Left ventricle myocardium superior (tissue), 1 donor: ENCODE results near the gene CYP4A22. TPM values are rescaled to one million over a fixed set of nuclear protein-coding genes. Genes with fewer than 3 reads are reported as not detected.
A peak's percentile ranks its signal among the peaks of the same experiment; 100 is the strongest.

Experiments used
- ATAC-seq: fragments of 200-7000 bp; cut with Tn5 transposase; one replicate; pipeline ENCODE4 v1.9.1; 2020; ENCODE audit warnings: mild to moderate bottlenecking, moderate library complexity
- DNase-seq: peaks from one replicate; pipeline ENCODE4 v3.0.0-alpha.2; 2020
- intact Hi-C: fragments of 100-400 bp; cut with micrococcal nuclease; formaldehyde crosslinking; loops from one replicate; pipeline ENCODE4 v1.11.0; 2022
- total RNA-seq: library from RNA; stranded (reverse); fragmentation: NEBNext Ultra II Directional; extraction: Animal tissue kit (Norgen Biotek cat#: 25700); gene quantifications from one replicate; pipeline ENCODE4 v1.2.1, GENCODE V29; 2021
- donor health status: DM: no; HTN: yes; CAD: no; lungs with severe emphysema.

CYP4A22 gene
- total RNA-seq, 1 donor from 2014 or later, result not detected

- intact Hi-C loops, result loop anchor here (10.0 kb wide), 1 partner anchor 543 kb away; no protein-coding TSS in a partner anchor
- ATAC-seq, result no peak
- no peak for DNase-seq
These were observed 44.9 kb downstream of the CYP4A22 start for GRCh38 chr1:47181955-47182675.

GRCh38 chr1:47182676-47183235 is 45.5 kb downstream of the CYP4A22 start:
- ATAC-seq (no peak), DNase-seq (no peak)
- intact Hi-C loops, result loop anchor here (10.0 kb wide), 1 partner anchor 542 kb away; no protein-coding TSS in a partner anchor

GRCh38 chr1:47183308-47184089 is 46.3 kb downstream of the CYP4A22 start:
- DNase-seq (no peak), ATAC-seq (no peak)
- intact Hi-C loops, result loop anchor here (10.0 kb wide), 1 partner anchor 541 kb away; no protein-coding TSS in a partner anchor

- DNase-seq, result no peak
- no peak for ATAC-seq
- intact Hi-C loops, result loop anchor here (10.0 kb wide), 1 partner anchor 541 kb away; no protein-coding TSS in a partner anchor
These were observed 47.0 kb downstream of the CYP4A22 start for GRCh38 chr1:47184090-47184821.

GRCh38 chr1:47184822-47185677 is 47.8 kb downstream of the CYP4A22 start:
- DNase-seq, result no peak
- intact Hi-C loops, result loop anchor here (10.0 kb wide), 1 partner anchor 540 kb away; no protein-coding TSS in a partner anchor
- ATAC-seq, result no peak

GRCh38 chr1:47186267-47187185 is 49.3 kb downstream of the CYP4A22 start:
- intact Hi-C loops, result loop anchor here (10.0 kb wide), 1 partner anchor 538 kb away; no protein-coding TSS in a partner anchor
- no peak for DNase-seq
- no peak for ATAC-seq

- ATAC-seq (no peak), DNase-seq (no peak)
- intact Hi-C loops, result loop anchor here (10.0 kb wide), 1 partner anchor 537 kb away; no protein-coding TSS in a partner anchor
These were observed 50.1 kb downstream of the CYP4A22 start for GRCh38 chr1:47187231-47187925.

GRCh38 chr1:47187926-47188250 is 50.6 kb downstream of the CYP4A22 start:
- ATAC-seq, result no peak
- intact Hi-C loops, result loop anchor here (10.0 kb wide), 1 partner anchor 537 kb away; no protein-coding TSS in a partner anchor
- no peak for DNase-seq

GRCh38 chr1:47188791-47189785 is 51.8 kb downstream of the CYP4A22 start:
- no peak for ATAC-seq
- intact Hi-C loops, result loop anchor here (10.0 kb wide), 1 partner anchor 536 kb away; no protein-coding TSS in a partner anchor
- no peak for DNase-seq

GRCh38 chr1:47189844-47190508 is 52.7 kb downstream of the CYP4A22 start, which contains the start of gene PDZK1IP1:
Gene PDZK1IP1 (minus strand): TSS chr1:47190036. CDS start chr1:47189932, 104 bp downstream.
- intact Hi-C loops, result loop anchor here (10.0 kb wide), 2 partner anchors 75 to 535 kb away; no protein-coding TSS in a partner anchor
- ATAC-seq, result peak; percentile 91
- DNase-seq, result peak; percentile 84

- DNase-seq (no peak), ATAC-seq (no peak)
- intact Hi-C loops, result loop anchor here (10.0 kb wide), 1 partner anchor 74 kb away; no protein-coding TSS in a partner anchor
These were observed 53.2 kb downstream of the CYP4A22 start for GRCh38 chr1:47190509-47190855.

- ATAC-seq, result no peak
- intact Hi-C loops, result loop anchor here (10.0 kb wide), 1 partner anchor 74 kb away; no protein-coding TSS in a partner anchor
- DNase-seq, result no peak
These were observed 53.6 kb downstream of the CYP4A22 start for GRCh38 chr1:47190857-47191256.

GRCh38 chr1:47191940-47192457 is 54.8 kb downstream of the CYP4A22 start:
- intact Hi-C loops, result loop anchor here (10.0 kb wide), 1 partner anchor 73 kb away; no protein-coding TSS in a partner anchor
- ATAC-seq (no peak), DNase-seq (no peak)
